ENCODE results near the gene ISCA1.

The ISCA1 gene

GRCh38 chr9:86282979-86283535 is 719 bp upstream of the ISCA1 start (continued):
- no peak for TF ChIP-seq ZNF266 (tag by site-specific recombination; IDR thresholded peaks at IDR 0.05; ENCODE audit: low read depth)
- no peak for TF ChIP-seq ZNF596 (tag by site-specific recombination; IDR thresholded peaks at IDR 0.05)
- TF ChIP-seq, protein P1, sequence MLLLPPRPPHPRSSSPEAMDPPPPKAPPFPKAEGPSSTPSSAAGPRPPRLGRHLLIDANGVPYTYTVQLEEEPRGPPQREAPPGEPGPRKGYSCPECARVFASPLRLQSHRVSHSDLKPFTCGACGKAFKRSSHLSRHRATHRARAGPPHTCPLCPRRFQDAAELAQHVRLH (tag by site-specific recombination; IDR thresholded peaks at IDR 0.05) = no peak
- peak; percentile 1; the same call in 1 of the 2 replicates for TF ChIP-seq ZBTB21 (tag by site-specific recombination; IDR thresholded peaks at IDR 0.05)
- TF ChIP-seq ATF2 (tag by site-specific recombination; IDR thresholded peaks at IDR 0.05; ENCODE audit: low read depth) = no peak
- TF ChIP-seq ZNF366 (tag by site-specific recombination; conservative IDR thresholded peaks at IDR 0.05) = peak; percentile 34; the same call in 1 of the 2 replicates
- peak; percentile 16; the same call in 1 of the 2 replicates for TF ChIP-seq ZXDB (tag by site-specific recombination; IDR thresholded peaks at IDR 0.05)
- TF ChIP-seq ZNF391 (tag by site-specific recombination; IDR thresholded peaks at IDR 0.05; ENCODE audit: borderline replicate concordance, low read depth) = 0 out of 2 replicates have a peak, but pooled peaks have one; percentile 78
- TF ChIP-seq ZNF624 (tag by site-specific recombination; IDR thresholded peaks at IDR 0.05) = no peak
- TF ChIP-seq IKZF3 (tag by site-specific recombination; IDR thresholded peaks at IDR 0.05) = no peak
- TF ChIP-seq ZNF423 (tag by site-specific recombination; IDR thresholded peaks at IDR 0.05) = no peak
- peak; percentile 95; the same call in 1 of the 2 replicates for TF ChIP-seq MZF1 (tag by site-specific recombination; IDR thresholded peaks at IDR 0.05; ENCODE audit: borderline replicate concordance)
- 0 out of 2 replicates have a peak, but pooled peaks have one; percentile 12 for TF ChIP-seq SP7 (tag by site-specific recombination; IDR thresholded peaks at IDR 0.05)
- TF ChIP-seq GLIS2 (tag by site-specific recombination; IDR thresholded peaks at IDR 0.05) = 0 out of 2 replicates have a peak, but pooled peaks have one; percentile 63
- TF ChIP-seq, protein P2, sequence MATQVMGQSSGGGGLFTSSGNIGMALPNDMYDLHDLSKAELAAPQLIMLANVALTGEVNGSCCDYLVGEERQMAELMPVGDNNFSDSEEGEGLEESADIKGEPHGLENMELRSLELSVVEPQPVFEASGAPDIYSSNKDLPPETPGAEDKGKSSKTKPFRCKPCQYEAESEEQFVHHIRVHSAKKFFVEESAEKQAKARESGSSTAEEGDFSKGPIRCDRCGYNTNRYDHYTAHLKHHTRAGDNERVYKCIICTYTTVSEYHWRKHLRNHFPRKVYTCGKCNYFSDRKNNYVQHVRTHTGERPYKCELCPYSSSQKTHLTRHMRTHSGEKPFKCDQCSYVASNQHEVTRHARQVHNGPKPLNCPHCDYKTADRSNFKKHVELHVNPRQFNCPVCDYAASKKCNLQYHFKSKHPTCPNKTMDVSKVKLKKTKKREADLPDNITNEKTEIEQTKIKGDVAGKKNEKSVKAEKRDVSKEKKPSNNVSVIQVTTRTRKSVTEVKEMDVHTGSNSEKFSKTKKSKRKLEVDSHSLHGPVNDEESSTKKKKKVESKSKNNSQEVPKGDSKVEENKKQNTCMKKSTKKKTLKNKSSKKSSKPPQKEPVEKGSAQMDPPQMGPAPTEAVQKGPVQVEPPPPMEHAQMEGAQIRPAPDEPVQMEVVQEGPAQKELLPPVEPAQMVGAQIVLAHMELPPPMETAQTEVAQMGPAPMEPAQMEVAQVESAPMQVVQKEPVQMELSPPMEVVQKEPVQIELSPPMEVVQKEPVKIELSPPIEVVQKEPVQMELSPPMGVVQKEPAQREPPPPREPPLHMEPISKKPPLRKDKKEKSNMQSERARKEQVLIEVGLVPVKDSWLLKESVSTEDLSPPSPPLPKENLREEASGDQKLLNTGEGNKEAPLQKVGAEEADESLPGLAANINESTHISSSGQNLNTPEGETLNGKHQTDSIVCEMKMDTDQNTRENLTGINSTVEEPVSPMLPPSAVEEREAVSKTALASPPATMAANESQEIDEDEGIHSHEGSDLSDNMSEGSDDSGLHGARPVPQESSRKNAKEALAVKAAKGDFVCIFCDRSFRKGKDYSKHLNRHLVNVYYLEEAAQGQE (tag by site-specific recombination; IDR thresholded peaks at IDR 0.05) = peak; percentile 74
- TF ChIP-seq ZNF660 (tag by site-specific recombination; IDR thresholded peaks at IDR 0.05) = 0 out of 2 replicates have a peak, but pooled peaks have one; percentile 43
- peak; percentile 54 for TF ChIP-seq SCRT2 (tag by site-specific recombination; IDR thresholded peaks at IDR 0.05)
- TF ChIP-seq, protein P3, sequence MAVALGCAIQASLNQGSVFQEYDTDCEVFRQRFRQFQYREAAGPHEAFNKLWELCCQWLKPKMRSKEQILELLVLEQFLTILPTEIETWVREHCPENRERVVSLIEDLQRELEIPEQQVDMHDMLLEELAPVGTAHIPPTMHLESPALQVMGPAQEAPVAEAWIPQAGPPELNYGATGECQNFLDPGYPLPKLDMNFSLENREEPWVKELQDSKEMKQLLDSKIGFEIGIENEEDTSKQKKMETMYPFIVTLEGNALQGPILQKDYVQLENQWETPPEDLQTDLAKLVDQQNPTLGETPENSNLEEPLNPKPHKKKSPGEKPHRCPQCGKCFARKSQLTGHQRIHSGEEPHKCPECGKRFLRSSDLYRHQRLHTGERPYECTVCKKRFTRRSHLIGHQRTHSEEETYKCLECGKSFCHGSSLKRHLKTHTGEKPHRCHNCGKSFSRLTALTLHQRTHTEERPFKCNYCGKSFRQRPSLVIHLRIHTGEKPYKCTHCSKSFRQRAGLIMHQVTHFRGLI (tag by site-specific recombination; IDR thresholded peaks at IDR 0.05) = peak; percentile 26; the same call in 1 of the 2 replicates
- no peak for TF ChIP-seq ZSCAN30 (tag by site-specific recombination; IDR thresholded peaks at IDR 0.05)
- TF ChIP-seq ZNF37A (tag by site-specific recombination; IDR thresholded peaks at IDR 0.05) = no peak
- TF ChIP-seq KLF8 (tag by site-specific recombination; IDR thresholded peaks at IDR 0.05) = no peak; the same call in 1 of the 2 replicates
- TF ChIP-seq ZFP41 (tag by site-specific recombination; IDR thresholded peaks at IDR 0.05; ENCODE audit: borderline replicate concordance) = no peak
- no peak for TF ChIP-seq ZNF701 (tag by site-specific recombination; IDR thresholded peaks at IDR 0.05)
- 0 out of 2 replicates have a peak, but pooled peaks have one; percentile 1 for TF ChIP-seq ZNF2 (tag by site-specific recombination; IDR thresholded peaks at IDR 0.05)
- no peak for TF ChIP-seq ZFP3 (tag by site-specific recombination; IDR thresholded peaks at IDR 0.05; ENCODE audit: low read depth)
- TF ChIP-seq BCL11A (tag by site-specific recombination; IDR thresholded peaks at IDR 0.05; ENCODE audit: low read depth) = no peak
- TF ChIP-seq ZNF23 (tag by site-specific recombination; IDR thresholded peaks at IDR 0.05; ENCODE audit: borderline replicate concordance) = no peak
- peak; percentile 12 for TF ChIP-seq ZBTB17 (tag by site-specific recombination; IDR thresholded peaks at IDR 0.05)
- TF ChIP-seq ZBTB1 (tag by site-specific recombination; IDR thresholded peaks at IDR 0.05) = no peak
- no peak for TF ChIP-seq ZNF747 (tag by site-specific recombination; IDR thresholded peaks at IDR 0.05)
- 0 out of 2 replicates have a peak, but pooled peaks have one; percentile 5 for TF ChIP-seq ZEB2 (tag by site-specific recombination; IDR thresholded peaks at IDR 0.05)
- peak; percentile 76 for TF ChIP-seq ZNF133 (tag by site-specific recombination; IDR thresholded peaks at IDR 0.05)
- TF ChIP-seq, protein P4, sequence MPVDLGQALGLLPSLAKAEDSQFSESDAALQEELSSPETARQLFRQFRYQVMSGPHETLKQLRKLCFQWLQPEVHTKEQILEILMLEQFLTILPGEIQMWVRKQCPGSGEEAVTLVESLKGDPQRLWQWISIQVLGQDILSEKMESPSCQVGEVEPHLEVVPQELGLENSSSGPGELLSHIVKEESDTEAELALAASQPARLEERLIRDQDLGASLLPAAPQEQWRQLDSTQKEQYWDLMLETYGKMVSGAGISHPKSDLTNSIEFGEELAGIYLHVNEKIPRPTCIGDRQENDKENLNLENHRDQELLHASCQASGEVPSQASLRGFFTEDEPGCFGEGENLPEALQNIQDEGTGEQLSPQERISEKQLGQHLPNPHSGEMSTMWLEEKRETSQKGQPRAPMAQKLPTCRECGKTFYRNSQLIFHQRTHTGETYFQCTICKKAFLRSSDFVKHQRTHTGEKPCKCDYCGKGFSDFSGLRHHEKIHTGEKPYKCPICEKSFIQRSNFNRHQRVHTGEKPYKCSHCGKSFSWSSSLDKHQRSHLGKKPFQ (tag by site-specific recombination; IDR thresholded peaks at IDR 0.05) = peak; percentile 53; the same call in 1 of the 2 replicates
- 0 out of 2 replicates have a peak, but pooled peaks have one; percentile 51 for TF ChIP-seq ZNF324 (tag by site-specific recombination; IDR thresholded peaks at IDR 0.05)
